ENCODE data around the gene IFITM2.

GRCh38 chr11:319121-319887 is 11.7 kb downstream of the IFITM2 start:
- TF ChIP-seq, protein P1, sequence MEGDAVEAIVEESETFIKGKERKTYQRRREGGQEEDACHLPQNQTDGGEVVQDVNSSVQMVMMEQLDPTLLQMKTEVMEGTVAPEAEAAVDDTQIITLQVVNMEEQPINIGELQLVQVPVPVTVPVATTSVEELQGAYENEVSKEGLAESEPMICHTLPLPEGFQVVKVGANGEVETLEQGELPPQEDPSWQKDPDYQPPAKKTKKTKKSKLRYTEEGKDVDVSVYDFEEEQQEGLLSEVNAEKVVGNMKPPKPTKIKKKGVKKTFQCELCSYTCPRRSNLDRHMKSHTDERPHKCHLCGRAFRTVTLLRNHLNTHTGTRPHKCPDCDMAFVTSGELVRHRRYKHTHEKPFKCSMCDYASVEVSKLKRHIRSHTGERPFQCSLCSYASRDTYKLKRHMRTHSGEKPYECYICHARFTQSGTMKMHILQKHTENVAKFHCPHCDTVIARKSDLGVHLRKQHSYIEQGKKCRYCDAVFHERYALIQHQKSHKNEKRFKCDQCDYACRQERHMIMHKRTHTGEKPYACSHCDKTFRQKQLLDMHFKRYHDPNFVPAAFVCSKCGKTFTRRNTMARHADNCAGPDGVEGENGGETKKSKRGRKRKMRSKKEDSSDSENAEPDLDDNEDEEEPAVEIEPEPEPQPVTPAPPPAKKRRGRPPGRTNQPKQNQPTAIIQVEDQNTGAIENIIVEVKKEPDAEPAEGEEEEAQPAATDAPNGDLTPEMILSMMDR (IDR thresholded peaks at IDR 0.05) = peak in 4 of 7 experiments; percentile 20 to 32 (median 26)
- TF ChIP-seq POLR2A (IDR thresholded peaks at IDR 0.05) = peak; percentile 10 to 69 (median 65)

Data from body of pancreas (tissue), 4 donors.